ENCODE measurements around the gene KCNA5.

Gene KCNA5

DNA sequence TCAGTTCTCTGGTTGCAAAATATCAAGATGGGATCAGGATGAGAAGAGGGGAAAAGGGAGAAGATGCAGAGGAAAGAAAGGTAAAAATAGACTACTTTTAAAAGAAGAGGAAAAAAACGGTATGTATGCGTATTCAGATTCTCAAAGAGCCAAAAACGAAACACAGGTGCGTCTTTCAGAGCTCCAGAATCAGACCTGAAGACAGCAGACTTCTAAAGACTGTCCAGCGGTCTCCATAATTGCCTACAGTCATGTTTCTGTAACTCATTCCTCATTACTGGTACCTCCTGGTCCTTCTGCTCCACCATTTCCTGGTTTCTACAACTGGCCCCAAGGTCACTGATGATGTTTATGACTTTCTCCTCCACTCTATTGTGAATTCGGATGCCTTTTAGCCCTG, 12.4 kb upstream of the KCNA5 start:
- DNase-seq (no peak), ATAC-seq (ENCODE audit: insufficient read depth, low read depth) (no peak)
- H3K4me2 ChIP-seq (ENCODE audit: insufficient read depth, low read length): no peak overlapping the region
- H3K9ac ChIP-seq (ENCODE audit: low read depth, low read length): no peak overlapping the region
- H3K27me3 ChIP-seq (ENCODE audit: insufficient read depth, low read length, poor library complexity): peaks cover 8% of the 10 kb centered on the region
- no peaks in the 10 kb centered on the region for H4K20me1 ChIP-seq (ENCODE audit: insufficient read depth, low read length)
- H3K9me3 ChIP-seq (ENCODE audit: insufficient read depth, low read length, severe bottlenecking): no peaks in the 10 kb centered on the region
- H3K4me1 ChIP-seq (ENCODE audit: insufficient read depth, low read length): no peaks in the 10 kb centered on the region
- no peaks in the 10 kb centered on the region for H3K79me2 ChIP-seq (ENCODE audit: insufficient read depth, low read length)
- H3K27ac ChIP-seq (ENCODE audit: low read length): no peak overlapping the region
- H2AFZ ChIP-seq (ENCODE audit: low read depth, low read length): no peak overlapping the region
- TF ChIP-seq, protein P1, sequence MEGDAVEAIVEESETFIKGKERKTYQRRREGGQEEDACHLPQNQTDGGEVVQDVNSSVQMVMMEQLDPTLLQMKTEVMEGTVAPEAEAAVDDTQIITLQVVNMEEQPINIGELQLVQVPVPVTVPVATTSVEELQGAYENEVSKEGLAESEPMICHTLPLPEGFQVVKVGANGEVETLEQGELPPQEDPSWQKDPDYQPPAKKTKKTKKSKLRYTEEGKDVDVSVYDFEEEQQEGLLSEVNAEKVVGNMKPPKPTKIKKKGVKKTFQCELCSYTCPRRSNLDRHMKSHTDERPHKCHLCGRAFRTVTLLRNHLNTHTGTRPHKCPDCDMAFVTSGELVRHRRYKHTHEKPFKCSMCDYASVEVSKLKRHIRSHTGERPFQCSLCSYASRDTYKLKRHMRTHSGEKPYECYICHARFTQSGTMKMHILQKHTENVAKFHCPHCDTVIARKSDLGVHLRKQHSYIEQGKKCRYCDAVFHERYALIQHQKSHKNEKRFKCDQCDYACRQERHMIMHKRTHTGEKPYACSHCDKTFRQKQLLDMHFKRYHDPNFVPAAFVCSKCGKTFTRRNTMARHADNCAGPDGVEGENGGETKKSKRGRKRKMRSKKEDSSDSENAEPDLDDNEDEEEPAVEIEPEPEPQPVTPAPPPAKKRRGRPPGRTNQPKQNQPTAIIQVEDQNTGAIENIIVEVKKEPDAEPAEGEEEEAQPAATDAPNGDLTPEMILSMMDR (IDR thresholded peaks at IDR 0.05; ENCODE audit: borderline replicate concordance, extremely low read depth, low read length, poor library complexity, severe bottlenecking): no peak
- TF ChIP-seq EZH2 (IDR thresholded peaks at IDR 0.05; ENCODE audit: borderline replicate concordance, low read depth, low read length, severe bottlenecking): no peak
- no peak overlapping the region for H3K4me3 ChIP-seq (ENCODE audit: low read depth in 1 of 2, low read length in 2 of 2)
- H3K36me3 ChIP-seq (ENCODE audit: insufficient read depth, low read length): no peaks in the 10 kb centered on the region

- no peak for DNase-seq
- Histone ChIP-seq H3K4me3 (ENCODE audit: low read depth in 1 of 2, low read length in 2 of 2) (no peak overlapping the region), H3K4me1 (ENCODE audit: insufficient read depth, low read length) (no peaks in the 10 kb centered on the region), H3K4me2 (ENCODE audit: insufficient read depth, low read length) (no peak overlapping the region), H3K79me2 (ENCODE audit: insufficient read depth, low read length) (no peaks in the 10 kb centered on the region), H3K27ac (ENCODE audit: low read length) (no peak overlapping the region), H3K27me3 (ENCODE audit: insufficient read depth, low read length, poor library complexity) (peaks cover 8% of the 10 kb centered on the region), H4K20me1 (ENCODE audit: insufficient read depth, low read length) (no peaks in the 10 kb centered on the region), H3K9ac (ENCODE audit: low read depth, low read length) (no peak overlapping the region), H2AFZ (ENCODE audit: low read depth, low read length) (no peak overlapping the region), H3K36me3 (ENCODE audit: insufficient read depth, low read length) (no peaks in the 10 kb centered on the region), H3K9me3 (ENCODE audit: insufficient read depth, low read length, severe bottlenecking) (no peaks in the 10 kb centered on the region)
- no peak for ATAC-seq (ENCODE audit: insufficient read depth, low read depth)
- TF ChIP-seq EZH2 (IDR thresholded peaks at IDR 0.05; ENCODE audit: borderline replicate concordance, low read depth, low read length, severe bottlenecking): no peak
- TF ChIP-seq, protein P1 (IDR thresholded peaks at IDR 0.05; ENCODE audit: borderline replicate concordance, extremely low read depth, low read length, poor library complexity, severe bottlenecking): no peak
These were observed 11.7 kb upstream of the KCNA5 start for GRCh38 chr12:5031958-5032357.

DNA sequence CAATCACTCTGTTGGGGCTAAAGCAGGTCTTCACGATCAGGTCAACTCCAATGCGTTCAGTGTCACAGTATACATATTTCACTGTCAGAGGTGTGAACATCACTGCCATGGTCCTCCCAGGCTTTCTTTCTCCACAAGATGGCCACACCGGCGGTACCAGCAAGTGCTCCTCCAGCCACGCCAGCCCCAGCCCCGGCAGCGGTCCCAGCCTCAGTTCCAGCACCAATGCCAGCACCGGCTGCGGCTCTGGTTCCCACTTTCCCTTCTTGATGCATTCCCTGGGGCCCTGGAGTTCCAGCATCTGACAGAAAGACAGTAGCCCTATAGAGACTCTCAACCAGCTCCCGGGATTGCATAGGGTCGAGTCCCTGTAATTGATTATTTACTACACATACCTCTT, 10.9 kb upstream of the KCNA5 start:
- Histone ChIP-seq H3K4me3 (ENCODE audit: low read depth in 1 of 2, low read length in 2 of 2) (no peak overlapping the region), H3K4me2 (ENCODE audit: insufficient read depth, low read length) (no peak overlapping the region), H3K9ac (ENCODE audit: low read depth, low read length) (no peak overlapping the region), H4K20me1 (ENCODE audit: insufficient read depth, low read length) (no peaks in the 10 kb centered on the region), H3K4me1 (ENCODE audit: insufficient read depth, low read length) (no peaks in the 10 kb centered on the region), H2AFZ (ENCODE audit: low read depth, low read length) (no peak overlapping the region), H3K27me3 (ENCODE audit: insufficient read depth, low read length, poor library complexity) (peaks cover 3% of the 10 kb centered on the region), H3K79me2 (ENCODE audit: insufficient read depth, low read length) (no peaks in the 10 kb centered on the region), H3K9me3 (ENCODE audit: insufficient read depth, low read length, severe bottlenecking) (no peaks in the 10 kb centered on the region), H3K36me3 (ENCODE audit: insufficient read depth, low read length) (no peaks in the 10 kb centered on the region), H3K27ac (ENCODE audit: low read length) (no peak overlapping the region)
- ATAC-seq (ENCODE audit: insufficient read depth, low read depth) (no peak), DNase-seq (no peak)
- TF ChIP-seq EZH2 (IDR thresholded peaks at IDR 0.05; ENCODE audit: borderline replicate concordance, low read depth, low read length, severe bottlenecking): no peak
- TF ChIP-seq, protein P1 (IDR thresholded peaks at IDR 0.05; ENCODE audit: borderline replicate concordance, extremely low read depth, low read length, poor library complexity, severe bottlenecking): no peak

GRCh38 chr12:5033883-5034282, 9.8 kb upstream of the KCNA5 start:
- Histone ChIP-seq H3K36me3 (ENCODE audit: insufficient read depth, low read length) (no peaks in the 10 kb centered on the region), H3K9ac (ENCODE audit: low read depth, low read length) (no peak overlapping the region), H2AFZ (ENCODE audit: low read depth, low read length) (no peak overlapping the region), H3K4me2 (ENCODE audit: insufficient read depth, low read length) (no peak overlapping the region), H3K4me1 (ENCODE audit: insufficient read depth, low read length) (no peaks in the 10 kb centered on the region), H3K79me2 (ENCODE audit: insufficient read depth, low read length) (no peaks in the 10 kb centered on the region), H3K27ac (ENCODE audit: low read length) (no peak overlapping the region), H3K9me3 (ENCODE audit: insufficient read depth, low read length, severe bottlenecking) (no peaks in the 10 kb centered on the region), H3K4me3 (ENCODE audit: low read depth in 1 of 2, low read length in 2 of 2) (no peak overlapping the region), H3K27me3 (ENCODE audit: insufficient read depth, low read length, poor library complexity) (peaks cover 5% of the 10 kb centered on the region), H4K20me1 (ENCODE audit: insufficient read depth, low read length) (no peaks in the 10 kb centered on the region)
- DNase-seq: no peak
- TF ChIP-seq EZH2 (IDR thresholded peaks at IDR 0.05; ENCODE audit: borderline replicate concordance, low read depth, low read length, severe bottlenecking): no peak
- TF ChIP-seq, protein P1 (IDR thresholded peaks at IDR 0.05; ENCODE audit: borderline replicate concordance, extremely low read depth, low read length, poor library complexity, severe bottlenecking): no peak
- no peak for ATAC-seq (ENCODE audit: insufficient read depth, low read depth)
